ENCODE data around the gene CDKN2B.

CDKN2B gene

GRCh38 chr9:22028394-22028793, 19.3 kb upstream of the CDKN2B start:
- H3K4me3 ChIP-seq (ENCODE audit: low read depth, low read length) = no peak overlapping the region
- no peak for TF ChIP-seq MYC (IDR thresholded peaks at IDR 0.05; ENCODE audit: low read depth, low read length)
- TF ChIP-seq MAX (IDR thresholded peaks at IDR 0.05; ENCODE audit: low read depth, low read length) = no peak
- TF ChIP-seq CTCF (IDR thresholded peaks at IDR 0.05; ENCODE audit: low read depth, low read length) = no peak
- no peak for TF ChIP-seq POLR2A (IDR thresholded peaks at IDR 0.05; ENCODE audit: extremely low read depth, insufficient read length)
- no peak for DNase-seq (ENCODE audit: low read depth)

- DNase-seq (ENCODE audit: low read depth) = no peak
- H3K4me3 ChIP-seq (ENCODE audit: low read depth, low read length) = no peak overlapping the region
- TF ChIP-seq POLR2A (IDR thresholded peaks at IDR 0.05; ENCODE audit: extremely low read depth, insufficient read length) (no peak), MAX (IDR thresholded peaks at IDR 0.05; ENCODE audit: low read depth, low read length) (no peak), MYC (IDR thresholded peaks at IDR 0.05; ENCODE audit: low read depth, low read length) (no peak), CTCF (IDR thresholded peaks at IDR 0.05; ENCODE audit: low read depth, low read length) (no peak)
Measured at GRCh38 chr9:22026696-22027095, 17.6 kb upstream of the CDKN2B start.

GRCh38 chr9:22022396-22022795, 13.3 kb upstream of the CDKN2B start:
- no peak overlapping the region for H3K4me3 ChIP-seq (ENCODE audit: low read depth, low read length)
- no peak for DNase-seq (ENCODE audit: low read depth)
- TF ChIP-seq MAX (IDR thresholded peaks at IDR 0.05; ENCODE audit: low read depth, low read length) (no peak), MYC (IDR thresholded peaks at IDR 0.05; ENCODE audit: low read depth, low read length) (no peak), POLR2A (IDR thresholded peaks at IDR 0.05; ENCODE audit: extremely low read depth, insufficient read length) (no peak), CTCF (IDR thresholded peaks at IDR 0.05; ENCODE audit: low read depth, low read length) (no peak)

- H3K4me3 ChIP-seq (ENCODE audit: low read depth, low read length) = no peak overlapping the region
- no peak for DNase-seq (ENCODE audit: low read depth)
- TF ChIP-seq MAX (IDR thresholded peaks at IDR 0.05; ENCODE audit: low read depth, low read length) (no peak), POLR2A (IDR thresholded peaks at IDR 0.05; ENCODE audit: extremely low read depth, insufficient read length) (no peak), CTCF (IDR thresholded peaks at IDR 0.05; ENCODE audit: low read depth, low read length) (no peak), MYC (IDR thresholded peaks at IDR 0.05; ENCODE audit: low read depth, low read length) (no peak)
Measured at GRCh38 chr9:22010866-22011625, 1.9 kb upstream of the CDKN2B start.

GRCh38 chr9:22009506-22009867, 382 bp upstream of the CDKN2B start:
- TF ChIP-seq CTCF (IDR thresholded peaks at IDR 0.05; ENCODE audit: low read depth, low read length) (no peak), POLR2A (IDR thresholded peaks at IDR 0.05; ENCODE audit: extremely low read depth, insufficient read length) (no peak), MAX (IDR thresholded peaks at IDR 0.05; ENCODE audit: low read depth, low read length) (no peak), MYC (IDR thresholded peaks at IDR 0.05; ENCODE audit: low read depth, low read length) (no peak)
- no peak for DNase-seq (ENCODE audit: low read depth)
- H3K4me3 ChIP-seq (ENCODE audit: low read depth, low read length) = no peak overlapping the region
